PC-3 (cell line): Measurements from ENCODE around the gene VTI1B. TPM values are rescaled to one million over a fixed set of nuclear protein-coding genes. Genes with fewer than 3 reads are reported as not detected.
A peak's percentile ranks its signal among the peaks of the same experiment; 100 is the strongest.
"Not testable (repeated sequence)": the region's sequence is repeated elsewhere in the genome, so short reads cannot be mapped to it uniquely, and the experiment has no call there.

Experiments
- ATAC-seq: fragments of 200-7000 bp; cut with Tn5 transposase; 2 replicates; pipeline ENCODE4 v1.9.1; 2020; ENCODE audit warnings: mild to moderate bottlenecking, moderate library complexity
- BruUV-seq: library from RNA; stranded (reverse); fragments of 400-500 nt; replicated peaks from 2 replicates; lab custom pipeline; 2021; lab: Mats Ljungman, UMichigan
- CTCF ChIA-PET: fragments of 300-600 bp; sonication (Branson Sonifier 250); formaldehyde crosslinking; loops from one replicate; lab custom pipeline; 2022; ENCODE audit warnings: antibody characterized with exemption; lab: Charles Lee
- POLR2A ChIA-PET: fragments of 300-600 bp; sonication (Branson Sonifier 250); formaldehyde crosslinking; loops from one replicate; lab custom pipeline; 2022; ENCODE audit warnings: antibody characterized with exemption; ENCODE audit not compliant: unreplicated experiment; lab: Charles Lee
- DNase-seq: peaks from one replicate; pipeline ENCODE4 v3.0.0-alpha.2; 2015
- H2AFZ ChIP-seq: fragments of 300-600 bp; sonication (generic); 2 replicates; pipeline ENCODE4 v1.6.0; 2016; ENCODE audit warnings: antibody characterized with exemption, low read length
- H3F3A ChIP-seq: fragments of 300-600 bp; sonication (generic); one replicate; pipeline ENCODE4 v1.6.0; 2017; ENCODE audit warnings: antibody characterized with exemption, low read length, control low read depth, mild to moderate bottlenecking; ENCODE audit not compliant: unreplicated experiment
- H3K27ac ChIP-seq: fragments of 300-600 bp; sonication (generic); 2 replicates; pipeline ENCODE4 v1.5.1; 2016; ENCODE audit warnings: mild to moderate bottlenecking, low read length
- H3K27me3 ChIP-seq: fragments of 300-600 bp; sonication (generic); 2 replicates; pipeline ENCODE4 v1.6.1; 2016; ENCODE audit warnings: low read length, mixed read lengths
- H3K36me3 ChIP-seq: fragments of 300-600 bp; sonication (generic); 2 replicates; pipeline ENCODE4 v1.6.1; 2016; ENCODE audit warnings: low read depth, mixed run types, low read length, mixed read lengths
- H3K4me1 ChIP-seq: fragments of 300-600 bp; sonication (generic); 2 replicates; pipeline ENCODE4 v1.5.1; 2016; ENCODE audit warnings: low read length; ENCODE audit not compliant: insufficient read depth
- H3K4me2 ChIP-seq: fragments of 300-600 bp; sonication (generic); 2 replicates; pipeline ENCODE4 v1.6.0; 2016; ENCODE audit warnings: low read length
- H3K4me3 ChIP-seq: fragments of 300-600 bp; sonication (generic); 2 replicates; pipeline ENCODE4 v1.5.1; 2016; ENCODE audit warnings: mild to moderate bottlenecking, low read length, mixed read lengths
- H3K79me2 ChIP-seq: fragments of 300-600 bp; sonication (generic); 2 replicates; pipeline ENCODE4 v1.6.1; 2017; ENCODE audit warnings: low read length, mixed read lengths
- H3K9ac ChIP-seq: fragments of 300-600 bp; sonication (generic); 2 replicates; pipeline ENCODE4 v1.6.0; 2016; ENCODE audit warnings: mild to moderate bottlenecking, low read length
- H3K9me2 ChIP-seq: fragments of 300-600 bp; sonication (generic); replicated peaks from 2 replicates; pipeline ENCODE4 v1.6.1; 2016; ENCODE audit warnings: mixed run types, low read length, mixed read lengths
- H3K9me3 ChIP-seq: fragments of 300-600 bp; sonication (generic); 2 replicates; pipeline ENCODE4 v1.6.1; 2016; ENCODE audit warnings: low read length, mixed read lengths
- H4K20me1 ChIP-seq: fragments of 300-600 bp; sonication (generic); 2 replicates; pipeline ENCODE4 v1.6.1; 2016; ENCODE audit warnings: low read length, mixed read lengths
- EZH2 ChIP-seq: fragments of 300-600 bp; sonication (generic); IDR thresholded peaks from one replicate; pipeline ENCODE4 v1.6.1; 2017; ENCODE audit warnings: antibody characterized with exemption, mild to moderate bottlenecking, low read length; ENCODE audit not compliant: unreplicated experiment
- EZH2phosphoT487 ChIP-seq: fragments of 300-600 bp; sonication (generic); IDR thresholded peaks from 2 replicates; pipeline ENCODE4 v1.6.1; 2018; ENCODE audit warnings: mild to moderate bottlenecking, antibody characterized with exemption, low read length, borderline replicate concordance
- intact Hi-C: fragments of 100-400 bp; cut with micrococcal nuclease; formaldehyde crosslinking; loops from 2 replicates; pipeline ENCODE4 v1.9.0; 2023
- total RNA-seq: library from RNA; depleted of rRNA; stranded (reverse); fragments of >200 nt; gene quantifications from 2 replicates; pipeline ENCODE4 v1.2.3, GENCODE V29; 2014
- TF ChIP-seq, protein P1 (sequence below): fragments of 300-600 bp; sonication (generic); conservative IDR thresholded peaks from 2 replicates; pipeline ENCODE4 v1.5.1; 2017; ENCODE audit warnings: antibody characterized with exemption, low read depth, mild to moderate bottlenecking, low read length

VTI1B gene
- total RNA-seq, 1 experiment from 2014 or later, result 93.8 TPM

DNA sequence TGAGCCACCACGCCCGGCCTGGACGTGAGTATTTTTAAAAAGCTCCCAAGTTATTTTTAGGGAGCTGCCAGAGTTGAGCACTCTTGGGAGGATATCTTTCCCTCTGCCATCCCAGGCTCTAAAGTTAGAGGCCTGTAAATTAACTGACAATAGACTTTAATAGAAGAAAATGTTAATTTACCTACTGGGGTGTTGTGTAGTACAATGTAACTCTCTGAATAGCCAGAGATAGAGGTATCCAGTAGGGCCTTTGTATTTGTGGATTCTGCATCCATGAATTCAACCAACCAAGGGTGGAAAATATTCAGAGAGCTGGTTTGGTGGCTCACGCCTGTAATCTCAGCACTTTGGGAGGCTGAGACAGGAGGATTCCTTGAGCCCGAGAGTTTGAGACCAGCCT, 66.8 kb downstream of the VTI1B start:
- POLR2A ChIA-PET, result no interaction called here
- Histone ChIP-seq H3K36me3 (no peaks in the 10 kb centered on the region), H3K79me2 (no peaks in the 10 kb centered on the region), H3K4me2 (no peak overlapping the region), H3K4me3 (no peak overlapping the region), H3K27me3 (no peaks in the 10 kb centered on the region), H3F3A (no peaks in the 10 kb centered on the region), H3K9ac (no peak overlapping the region), H2AFZ (no peak overlapping the region), H4K20me1 (no peaks in the 10 kb centered on the region), H3K9me3 (no peaks in the 10 kb centered on the region), H3K27ac (no peak overlapping the region), H3K9me2 (no peaks in the 10 kb centered on the region), H3K4me1 (no peaks in the 10 kb centered on the region)
- ATAC-seq (no peak), DNase-seq (no peak)
- TF ChIP-seq EZH2, result no peak
- TF ChIP-seq, protein P1, sequence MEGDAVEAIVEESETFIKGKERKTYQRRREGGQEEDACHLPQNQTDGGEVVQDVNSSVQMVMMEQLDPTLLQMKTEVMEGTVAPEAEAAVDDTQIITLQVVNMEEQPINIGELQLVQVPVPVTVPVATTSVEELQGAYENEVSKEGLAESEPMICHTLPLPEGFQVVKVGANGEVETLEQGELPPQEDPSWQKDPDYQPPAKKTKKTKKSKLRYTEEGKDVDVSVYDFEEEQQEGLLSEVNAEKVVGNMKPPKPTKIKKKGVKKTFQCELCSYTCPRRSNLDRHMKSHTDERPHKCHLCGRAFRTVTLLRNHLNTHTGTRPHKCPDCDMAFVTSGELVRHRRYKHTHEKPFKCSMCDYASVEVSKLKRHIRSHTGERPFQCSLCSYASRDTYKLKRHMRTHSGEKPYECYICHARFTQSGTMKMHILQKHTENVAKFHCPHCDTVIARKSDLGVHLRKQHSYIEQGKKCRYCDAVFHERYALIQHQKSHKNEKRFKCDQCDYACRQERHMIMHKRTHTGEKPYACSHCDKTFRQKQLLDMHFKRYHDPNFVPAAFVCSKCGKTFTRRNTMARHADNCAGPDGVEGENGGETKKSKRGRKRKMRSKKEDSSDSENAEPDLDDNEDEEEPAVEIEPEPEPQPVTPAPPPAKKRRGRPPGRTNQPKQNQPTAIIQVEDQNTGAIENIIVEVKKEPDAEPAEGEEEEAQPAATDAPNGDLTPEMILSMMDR, result no peak
- CTCF ChIA-PET, result no interaction called here
- intact Hi-C loops, result no loop called here
- BruUV-seq, result no TSS peak

DNA sequence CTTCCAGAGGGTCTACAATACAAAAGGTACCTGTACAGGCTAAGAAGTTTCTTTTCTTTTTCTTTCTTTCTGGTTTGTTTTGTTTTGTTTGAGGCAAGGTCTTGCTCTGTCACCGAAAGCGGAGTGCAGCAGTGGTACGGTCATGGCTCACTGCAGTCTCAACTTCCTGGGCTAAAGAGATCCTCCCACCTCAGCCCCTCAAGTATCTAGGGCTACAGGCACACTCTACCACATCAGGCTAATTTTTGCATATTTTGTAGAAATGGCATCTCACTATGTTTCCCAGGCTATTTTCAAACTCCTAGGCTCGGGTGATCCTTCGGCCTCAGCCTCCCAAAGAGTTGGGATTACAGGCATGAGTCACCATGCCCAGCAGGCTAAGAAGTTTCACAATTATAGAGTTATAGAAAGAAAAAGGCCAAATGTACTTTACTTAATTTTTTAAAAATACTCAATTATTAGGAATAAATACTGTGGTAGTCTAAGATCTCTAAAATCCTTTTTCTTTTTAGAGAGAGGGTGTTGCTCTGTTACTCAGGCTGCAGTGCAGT, 71.4 kb downstream of the VTI1B start:
- POLR2A ChIA-PET, result no interaction called here
- H3K9me3 ChIP-seq, result no peaks in the 10 kb centered on the region
- no peak overlapping the region for H3K27ac ChIP-seq
- no peak overlapping the region for H3K9ac ChIP-seq
- H3K4me1 ChIP-seq, result peaks cover 14% of the 10 kb centered on the region; the same call in 1 of the 2 replicates
- peaks cover 16% of the 10 kb centered on the region for H3K79me2 ChIP-seq
- intact Hi-C loops, result no loop called here
- DNase-seq, result peak; percentile 38
- CTCF ChIA-PET, result no interaction called here
- TF ChIP-seq EZH2phosphoT487, result no peak
- H3K36me3 ChIP-seq, result no peaks in the 10 kb centered on the region
- no peak overlapping the region for H2AFZ ChIP-seq
- H4K20me1 ChIP-seq, result no peaks in the 10 kb centered on the region
- H3K4me3 ChIP-seq, result no peak overlapping the region
- no peak overlapping the region for H3K4me2 ChIP-seq
- H3F3A ChIP-seq, result no peaks in the 10 kb centered on the region
- H3K9me2 ChIP-seq, result no peaks in the 10 kb centered on the region
- ATAC-seq, result no peak
- BruUV-seq, result no TSS peak
- no peaks in the 10 kb centered on the region for H3K27me3 ChIP-seq

DNA sequence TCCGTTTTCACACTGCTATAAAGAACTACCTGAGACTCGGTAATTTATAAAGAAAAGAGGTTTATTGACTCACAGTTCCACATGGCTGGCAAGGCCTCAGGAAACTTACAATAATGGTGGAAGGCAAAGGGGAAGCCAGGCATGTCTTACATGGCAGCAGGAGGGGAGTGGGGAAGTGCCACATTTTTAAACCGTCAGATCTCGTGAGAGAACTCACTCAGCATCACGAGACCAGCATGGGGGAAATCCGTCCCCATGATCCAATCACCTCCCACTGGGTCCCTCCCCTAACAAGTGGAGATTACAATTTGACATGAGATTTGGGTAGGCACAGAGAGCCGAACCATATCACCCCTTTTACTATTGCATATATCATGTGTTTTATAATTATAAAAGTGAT, 72.4 kb downstream of the VTI1B start:
- no peaks in the 10 kb centered on the region for H3K36me3 ChIP-seq
- no peak for DNase-seq
- H3K4me1 ChIP-seq, result peaks cover 14% of the 10 kb centered on the region; the same call in 1 of the 2 replicates
- ChIA-PET CTCF (no interaction called here), POLR2A (no interaction called here)
- no peaks in the 10 kb centered on the region for H3F3A ChIP-seq
- ATAC-seq, result no peak
- no peak overlapping the region for H3K4me2 ChIP-seq
- H3K9me3 ChIP-seq, result no peaks in the 10 kb centered on the region
- H3K27me3 ChIP-seq, result no peaks in the 10 kb centered on the region
- no peak overlapping the region for H2AFZ ChIP-seq
- H4K20me1 ChIP-seq, result no peaks in the 10 kb centered on the region
- TF ChIP-seq EZH2phosphoT487, result no peak
- TF ChIP-seq, protein P1, result no peak
- no peak for TF ChIP-seq EZH2
- peaks cover 24% of the 10 kb centered on the region for H3K79me2 ChIP-seq
- no TSS peak for BruUV-seq
- intact Hi-C loops, result no loop called here
- no peak overlapping the region for H3K27ac ChIP-seq
- H3K9me2 ChIP-seq, result no peaks in the 10 kb centered on the region
- no peak overlapping the region for H3K4me3 ChIP-seq
- H3K9ac ChIP-seq, result no peak overlapping the region

DNA sequence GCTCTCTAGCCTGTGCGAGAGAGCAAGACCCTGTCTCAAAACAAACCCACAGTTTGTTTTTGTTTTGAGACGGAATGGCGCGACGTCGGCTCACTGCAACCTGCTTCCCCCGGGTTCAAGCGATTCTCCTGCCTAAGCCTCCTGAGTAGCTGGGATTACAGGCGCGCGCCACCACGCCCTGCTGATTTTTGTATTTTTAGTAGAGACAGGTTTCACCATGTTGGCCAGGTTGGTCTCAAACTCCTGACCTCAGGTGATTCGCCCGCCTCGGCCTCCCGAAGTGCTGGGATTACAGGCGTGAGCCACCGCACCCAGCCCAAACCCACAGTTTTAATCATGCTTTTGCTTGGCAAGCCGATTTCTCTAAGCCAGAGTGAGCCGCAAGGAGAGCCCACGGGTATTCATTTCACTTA, 73.9 kb downstream of the VTI1B start:
- CTCF ChIA-PET, result interaction anchor here (0.6 to 2.2 kb wide), 7 partner anchors 18 to 363 kb away, joined by 3 to 14 read pairs (median 6); no protein-coding TSS in a partner anchor
- H3K36me3 ChIP-seq, result not testable (repeated sequence)
- POLR2A ChIA-PET, result interaction anchor here (0.6 to 1.0 kb wide), 7 partner anchors 10 to 216 kb away, joined by 3 to 20 read pairs (median 4); partner anchors contain the start of gene ARG2

More for the DNA sequence above, 73.9 kb downstream of the VTI1B start:
- Histone ChIP-seq H3K27ac (peak overlapping the region; percentile 26; the same call in 1 of the 2 replicates), H2AFZ (peak overlapping the region; percentile 98), H3K4me3 (peak overlapping the region; percentile 91), H3K4me1 (peaks cover 14% of the 10 kb centered on the region; the same call in 1 of the 2 replicates), H3K4me2 (peak overlapping the region; percentile 93), H3K79me2 (peaks cover 24% of the 10 kb centered on the region), H3K9ac (peak overlapping the region; percentile 75)
- H3F3A ChIP-seq, DNase-seq, H3K9me2 ChIP-seq, H3K9me3 ChIP-seq, H4K20me1 ChIP-seq, ATAC-seq, BruUV-seq, intact Hi-C loops, H3K27me3 ChIP-seq: not testable (repeated sequence)
